HL-60 (cell line): ENCODE measurements around the gene RNLS.

ENCODE experiments used
- DNase-seq, 2 experiments: peaks; one replicate each; pipeline ENCODE4 v3.0.0-alpha.2; 2010 to 2020; ENCODE audit warnings: low read depth in 1 of 2, low spot score in 1 of 2
- H3K27ac ChIP-seq: fragments of 250-450 bp; sonication (Bioruptor Pico); replicated peaks from 2 replicates; pipeline ENCODE4 v1.5.1; 2020; ENCODE audit warnings: mild to moderate bottlenecking, moderate library complexity
- H3K27me3 ChIP-seq: fragments of 250-450 bp; sonication (Bioruptor Pico); 2 replicates; pipeline ENCODE4 v1.5.1; 2021; ENCODE audit warnings: mild to moderate bottlenecking, moderate library complexity; ENCODE audit not compliant: insufficient read depth, poor library complexity, severe bottlenecking
- H3K4me3 ChIP-seq: replicated peaks from 2 replicates; pipeline ENCODE4 v1.5.1; 2011; ENCODE audit warnings: mild to moderate bottlenecking, control low read depth, low read length; ENCODE audit not compliant: insufficient read depth
- CTCF ChIP-seq: IDR thresholded peaks from one replicate; pipeline ENCODE4 v1.5.1; 2011; ENCODE audit warnings: low read length, control low read depth, inconsistent platforms; ENCODE audit not compliant: insufficient read depth
- GABPA ChIP-seq: IDR thresholded peaks from 2 replicates; pipeline ENCODE4 v1.6.1; 2012; ENCODE audit warnings: low read depth
- POLR2AphosphoS5 ChIP-seq: IDR thresholded peaks from 2 replicates; pipeline ENCODE4 v1.6.1; 2012; ENCODE audit warnings: low read depth
- REST ChIP-seq: IDR thresholded peaks from 2 replicates; pipeline ENCODE4 v1.6.1; 2012; ENCODE audit warnings: low read depth; ENCODE audit not compliant: insufficient replicate concordance
- SPI1 ChIP-seq: IDR thresholded peaks from 2 replicates; pipeline ENCODE4 v1.6.1; 2012; ENCODE audit warnings: low read depth, mild to moderate bottlenecking, borderline replicate concordance

RNLS gene

GRCh38 chr10:88270061-88270808 lies 312.9 kb downstream of the RNLS start:
- no peaks in the 10 kb centered on the region for H3K27me3 ChIP-seq
- no peak overlapping the region for H3K27ac ChIP-seq
- no peak overlapping the region for H3K4me3 ChIP-seq
- DNase-seq, result no peak
- no peak for TF ChIP-seq POLR2AphosphoS5
- no peak for TF ChIP-seq CTCF
- no peak for TF ChIP-seq GABPA
- TF ChIP-seq REST, result no peak
- TF ChIP-seq SPI1, result no peak

GRCh38 chr10:88262591-88263234 lies 320.4 kb downstream of the RNLS start:
- H3K27me3 ChIP-seq, result no peaks in the 10 kb centered on the region
- DNase-seq, result no peak

More at GRCh38 chr10:88262591-88263234, 320.4 kb downstream of the RNLS start:
- Histone ChIP-seq H3K27ac (no peak overlapping the region), H3K4me3 (no peak overlapping the region)
- TF ChIP-seq GABPA (no peak), CTCF (no peak), REST (no peak), POLR2AphosphoS5 (no peak), SPI1 (no peak)
